ENCODE results near the gene CLEC4D.
A peak's percentile ranks its signal among the peaks of the same experiment; 100 is the strongest.
"Not testable (repeated sequence)": the region's sequence is repeated elsewhere in the genome, so short reads cannot be mapped to it uniquely, and the experiment has no call there.

Gene CLEC4D

DNA sequence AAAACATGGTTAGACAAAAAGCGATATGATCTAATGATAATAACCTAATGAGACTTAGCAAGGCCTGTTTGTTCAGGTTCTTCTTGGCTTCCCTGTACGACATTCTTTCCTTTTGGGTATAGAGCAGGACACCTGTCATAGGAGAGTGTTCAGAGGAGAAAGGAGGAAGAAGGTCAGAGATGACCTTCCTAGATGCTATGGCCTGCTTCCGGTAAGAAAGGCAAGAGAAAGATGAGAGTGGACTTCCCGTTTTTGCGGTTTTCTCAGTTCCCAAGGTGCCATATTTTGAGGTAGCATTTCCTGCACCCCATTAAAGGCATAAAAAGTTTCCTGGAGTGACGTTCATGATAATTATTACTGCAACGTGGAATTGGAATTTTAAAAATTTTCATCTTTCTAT lies 18.7 kb downstream of the CLEC4D start:
- DNase-seq (ENCODE audit: insufficient read length, low spot score) (no peak), FAIRE-seq (no peak)
- TF ChIP-seq SPI1 (IDR thresholded peaks at IDR 0.05; ENCODE audit: low read depth, low read length) (peak; percentile 42; the same call in 1 of the 2 replicates), POU2F2 (IDR thresholded peaks at IDR 0.05; ENCODE audit: low read depth, low read length) (no peak)

DNA sequence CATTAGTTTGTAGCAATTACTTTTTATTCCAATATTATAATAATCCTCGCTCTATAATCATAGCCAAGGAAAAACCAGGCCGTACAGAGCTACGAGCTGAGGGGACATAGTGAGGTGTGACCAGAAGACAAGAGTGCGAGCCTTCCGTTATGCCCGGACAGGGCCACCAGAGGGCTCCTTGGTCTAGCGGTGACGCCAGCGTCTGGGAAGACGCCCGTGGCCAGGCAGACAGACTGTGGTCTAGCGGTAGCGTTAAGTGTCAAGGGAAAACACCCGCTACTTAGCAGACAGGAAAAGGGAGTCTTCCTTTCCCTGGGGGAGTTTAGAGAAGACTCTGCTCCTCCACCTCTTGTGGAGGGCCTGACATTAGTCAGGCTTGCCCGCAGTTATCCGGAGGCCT lies 24.5 kb downstream of the CLEC4D start:
- DNase-seq (ENCODE audit: insufficient read length, low spot score); FAIRE-seq: not testable (repeated sequence)

DNA sequence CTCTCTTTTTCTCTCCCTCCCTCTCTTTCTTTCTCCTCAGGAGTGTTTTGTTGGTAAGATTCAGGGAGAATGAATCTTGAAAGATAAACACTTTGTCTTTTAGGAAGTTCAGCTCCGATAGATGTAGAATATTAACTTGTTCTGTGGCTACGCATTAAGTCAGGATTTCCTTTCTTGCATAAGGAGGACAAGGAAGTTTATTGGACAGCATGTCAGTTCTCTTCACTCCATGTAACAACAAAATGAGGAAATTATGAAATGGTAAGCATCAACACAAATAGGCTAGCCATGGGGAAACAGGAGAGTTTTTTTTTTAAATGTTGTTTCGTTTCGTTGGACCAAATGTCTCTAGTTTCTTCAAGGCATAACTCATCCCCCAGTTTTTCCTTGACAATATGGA lies 27.5 kb downstream of the CLEC4D start, which contains the start of gene CLEC4E:
CLEC4E (minus strand) TSS at position 75 of the 400 bp plus-strand sequence. CDS start 108 bp downstream, outside the sequence.
- not testable (repeated sequence) for FAIRE-seq; DNase-seq (ENCODE audit: insufficient read length, low spot score)

- no peak for FAIRE-seq
- TF ChIP-seq POLR2A (IDR thresholded peaks at IDR 0.05; ENCODE audit: low read depth, low read length) (no peak), SPI1 (IDR thresholded peaks at IDR 0.05; ENCODE audit: low read depth, low read length) (no peak), POU2F2 (IDR thresholded peaks at IDR 0.05; ENCODE audit: low read depth, low read length) (no peak), TAF1 (IDR thresholded peaks at IDR 0.05; ENCODE audit: low read depth, low read length) (no peak), POLR2AphosphoS5 (IDR thresholded peaks at IDR 0.05; ENCODE audit: low read depth, low read length) (no peak), PAX5 (IDR thresholded peaks at IDR 0.05; ENCODE audit: insufficient read depth, low read length, severe bottlenecking) (no peak)
- DNase-seq (ENCODE audit: insufficient read length, low spot score): no peak
Measured at GRCh38 chr12:8541562-8541961, 28.3 kb downstream of the CLEC4D start.

DNA sequence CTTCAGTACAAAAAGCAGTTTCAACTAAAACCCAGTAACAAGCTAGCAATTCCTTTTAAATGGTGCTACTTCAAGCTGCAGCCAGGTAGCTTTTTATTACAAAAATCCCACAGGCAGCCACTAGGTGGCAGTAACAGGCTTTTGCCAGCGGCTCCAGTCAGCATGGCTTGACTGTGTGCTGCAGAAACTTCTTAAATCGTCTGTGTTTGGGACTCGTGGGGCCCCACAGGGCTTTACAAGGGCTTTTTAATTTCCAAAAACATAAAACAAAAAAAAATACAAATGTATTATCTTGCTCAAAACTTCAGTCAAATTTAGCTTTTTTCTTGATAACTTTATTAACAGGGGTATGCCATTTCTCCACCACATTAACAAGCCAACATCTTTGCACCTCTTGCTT lies 31.0 kb downstream of the CLEC4D start:
- FAIRE-seq (no peak), DNase-seq (ENCODE audit: insufficient read length, low spot score) (peak; percentile 43)
- TF ChIP-seq POU2F2 (IDR thresholded peaks at IDR 0.05; ENCODE audit: low read depth, low read length) (no peak), POLR2AphosphoS5 (IDR thresholded peaks at IDR 0.05; ENCODE audit: low read depth, low read length) (no peak), SPI1 (IDR thresholded peaks at IDR 0.05; ENCODE audit: low read depth, low read length) (no peak), PAX5 (IDR thresholded peaks at IDR 0.05; ENCODE audit: insufficient read depth, low read length, severe bottlenecking) (no peak), TAF1 (IDR thresholded peaks at IDR 0.05; ENCODE audit: low read depth, low read length) (no peak), POLR2A (IDR thresholded peaks at IDR 0.05; ENCODE audit: low read depth, low read length) (no peak)

GRCh38 chr12:8546591-8546990 lies 33.3 kb downstream of the CLEC4D start:
- no peak for FAIRE-seq
- no peak for DNase-seq (ENCODE audit: insufficient read length, low spot score)
- TF ChIP-seq POU2F2 (IDR thresholded peaks at IDR 0.05; ENCODE audit: low read depth, low read length) (no peak), POLR2AphosphoS5 (IDR thresholded peaks at IDR 0.05; ENCODE audit: low read depth, low read length) (no peak)

GRCh38 chr12:8547645-8548044 lies 34.3 kb downstream of the CLEC4D start:
- no peak for DNase-seq (ENCODE audit: insufficient read length, low spot score)
- FAIRE-seq: no peak
- TF ChIP-seq POLR2A (IDR thresholded peaks at IDR 0.05; ENCODE audit: low read depth, low read length) (no peak), TAF1 (IDR thresholded peaks at IDR 0.05; ENCODE audit: low read depth, low read length) (no peak), SPI1 (IDR thresholded peaks at IDR 0.05; ENCODE audit: low read depth, low read length) (no peak), POU2F2 (IDR thresholded peaks at IDR 0.05; ENCODE audit: low read depth, low read length) (no peak), PAX5 (IDR thresholded peaks at IDR 0.05; ENCODE audit: insufficient read depth, low read length, severe bottlenecking) (no peak), POLR2AphosphoS5 (IDR thresholded peaks at IDR 0.05; ENCODE audit: low read depth, low read length) (no peak)

DNA sequence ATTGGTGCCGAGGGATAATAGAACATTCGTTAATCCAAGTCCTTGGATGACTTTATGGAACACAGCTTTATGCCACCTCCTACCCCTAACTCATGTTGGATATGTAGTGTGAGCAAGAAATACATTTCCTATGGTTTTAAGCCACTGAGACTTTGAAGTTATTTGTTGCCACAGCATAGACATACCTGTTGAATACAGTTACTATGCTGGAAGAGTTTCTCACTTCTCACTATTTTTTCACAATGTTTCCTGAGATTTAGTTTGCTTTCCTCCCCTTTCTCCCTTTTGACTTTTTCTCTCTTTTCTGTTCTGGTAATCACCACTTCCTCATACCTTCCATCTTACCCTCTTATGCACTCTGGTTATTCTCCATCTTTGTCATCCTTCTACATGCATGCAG lies 34.9 kb downstream of the CLEC4D start:
- no peak for FAIRE-seq
- TF ChIP-seq POLR2A (IDR thresholded peaks at IDR 0.05; ENCODE audit: low read depth, low read length) (no peak), POU2F2 (IDR thresholded peaks at IDR 0.05; ENCODE audit: low read depth, low read length) (no peak), SPI1 (IDR thresholded peaks at IDR 0.05; ENCODE audit: low read depth, low read length) (no peak), PAX5 (IDR thresholded peaks at IDR 0.05; ENCODE audit: insufficient read depth, low read length, severe bottlenecking) (no peak), POLR2AphosphoS5 (IDR thresholded peaks at IDR 0.05; ENCODE audit: low read depth, low read length) (no peak), TAF1 (IDR thresholded peaks at IDR 0.05; ENCODE audit: low read depth, low read length) (no peak)
- no peak for DNase-seq (ENCODE audit: insufficient read length, low spot score)

DNA sequence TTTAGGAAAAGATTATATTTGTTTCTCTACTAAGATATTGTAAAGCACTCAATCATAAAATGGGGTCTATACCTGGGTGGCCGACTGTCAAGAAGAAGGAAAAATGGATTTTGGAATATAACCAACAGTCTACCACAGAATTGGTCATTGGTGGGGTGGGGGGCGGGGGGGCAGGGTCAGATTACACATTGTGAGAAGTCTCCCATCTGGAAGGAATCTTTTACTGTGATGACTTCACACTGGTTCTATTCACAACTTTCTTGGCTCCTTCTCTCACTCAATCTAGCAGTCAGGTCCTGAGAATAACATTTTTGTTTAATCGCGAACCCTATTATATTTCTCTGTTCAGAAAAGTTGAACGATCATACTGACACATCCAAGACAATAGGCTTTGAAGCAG lies 36.1 kb downstream of the CLEC4D start:
- FAIRE-seq (no peak), DNase-seq (ENCODE audit: insufficient read length, low spot score) (no peak)
- TF ChIP-seq SPI1 (IDR thresholded peaks at IDR 0.05; ENCODE audit: low read depth, low read length) (no peak), PAX5 (IDR thresholded peaks at IDR 0.05; ENCODE audit: insufficient read depth, low read length, severe bottlenecking) (no peak), POLR2AphosphoS5 (IDR thresholded peaks at IDR 0.05; ENCODE audit: low read depth, low read length) (no peak)

DNA sequence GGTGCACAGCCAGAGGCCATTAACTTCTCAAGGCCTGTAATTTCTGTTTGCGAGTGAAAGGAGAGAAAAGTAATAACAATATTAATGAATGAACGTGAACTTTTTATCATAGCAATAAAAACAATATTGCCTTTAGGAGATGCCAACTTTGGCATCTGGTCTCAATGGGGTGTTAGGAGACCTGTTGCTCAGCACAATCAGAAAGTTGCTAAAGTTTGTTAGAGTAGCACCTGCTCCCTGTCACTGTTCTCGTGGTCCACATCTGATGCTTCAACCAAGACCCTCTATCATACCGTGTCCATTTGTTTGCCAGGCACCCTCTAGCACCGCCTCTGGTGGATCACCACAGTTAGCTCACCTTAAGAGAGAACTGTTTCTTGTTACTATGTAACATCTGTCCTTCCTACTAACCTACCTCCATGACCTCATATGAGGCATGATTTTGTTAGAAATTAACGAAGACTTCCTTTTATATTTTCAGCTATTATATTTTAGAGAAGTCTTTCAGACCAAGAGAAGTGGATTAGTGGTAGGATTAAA lies 39.9 kb downstream of the CLEC4D start:
- FAIRE-seq: no peak
- no peak for TF ChIP-seq POU2F2 (IDR thresholded peaks at IDR 0.05; ENCODE audit: low read depth, low read length)
- TF ChIP-seq SPI1 (IDR thresholded peaks at IDR 0.05; ENCODE audit: low read depth, low read length): no peak
- no peak for TF ChIP-seq PAX5 (IDR thresholded peaks at IDR 0.05; ENCODE audit: insufficient read depth, low read length, severe bottlenecking)
- TF ChIP-seq POLR2AphosphoS5 (IDR thresholded peaks at IDR 0.05; ENCODE audit: low read depth, low read length): no peak
- TF ChIP-seq TAF1 (IDR thresholded peaks at IDR 0.05; ENCODE audit: low read depth, low read length): no peak
- no peak for TF ChIP-seq POLR2A (IDR thresholded peaks at IDR 0.05; ENCODE audit: low read depth, low read length)

DNA sequence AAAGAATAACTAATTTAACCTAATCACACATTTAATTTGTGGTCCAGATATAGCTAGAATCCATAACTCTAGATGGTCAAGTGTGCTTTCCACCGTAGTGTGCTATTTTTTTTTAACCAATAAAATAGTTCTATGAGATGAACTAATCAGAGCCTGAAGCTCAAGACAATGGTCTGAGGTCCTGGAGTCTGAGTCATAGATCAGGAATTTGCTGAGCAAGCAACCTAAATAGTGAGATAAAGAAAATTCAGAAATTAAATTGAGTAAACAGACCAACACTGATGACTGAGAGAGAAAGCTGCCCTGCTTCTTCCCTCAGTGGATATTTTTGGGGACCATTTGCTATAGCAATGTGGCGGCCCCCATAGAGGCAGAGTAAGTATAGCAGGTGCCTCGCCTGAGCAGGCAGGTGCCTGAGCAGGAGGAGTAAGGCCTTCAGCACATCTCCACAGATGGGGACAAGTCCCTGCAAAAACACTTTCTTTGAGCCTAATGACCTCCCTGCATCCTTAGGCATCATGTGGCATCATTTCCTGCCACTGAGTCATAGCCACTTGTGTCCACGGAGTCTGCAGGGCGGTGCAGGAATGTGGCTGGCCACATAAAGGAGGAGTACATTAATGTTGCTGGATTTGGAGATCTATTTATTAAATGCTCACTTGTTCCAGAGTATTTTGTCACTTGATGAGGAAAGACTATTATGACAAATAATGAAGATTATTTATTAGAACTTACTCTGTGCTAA lies 41.3 kb downstream of the CLEC4D start:
- DNase-seq (ENCODE audit: insufficient read length, low spot score): no peak
- FAIRE-seq: no peak
- TF ChIP-seq POU2F2 (IDR thresholded peaks at IDR 0.05; ENCODE audit: low read depth, low read length) (no peak), SPI1 (IDR thresholded peaks at IDR 0.05; ENCODE audit: low read depth, low read length) (no peak), POLR2AphosphoS5 (IDR thresholded peaks at IDR 0.05; ENCODE audit: low read depth, low read length) (no peak), POLR2A (IDR thresholded peaks at IDR 0.05; ENCODE audit: low read depth, low read length) (no peak), PAX5 (IDR thresholded peaks at IDR 0.05; ENCODE audit: insufficient read depth, low read length, severe bottlenecking) (no peak), TAF1 (IDR thresholded peaks at IDR 0.05; ENCODE audit: low read depth, low read length) (no peak)

More for the DNA sequence above, 39.9 kb downstream of the CLEC4D start:
- DNase-seq (ENCODE audit: insufficient read length, low spot score): no peak
